Skeletal muscle tissue (tissue), 4 donors: ENCODE data around the gene ANGPTL7. TPM values are rescaled to one million over a fixed set of nuclear protein-coding genes. Genes with fewer than 3 reads are reported as not detected.

Experiments
- H3K27ac ChIP-seq: one replicate; pipeline ENCODE4 v1.7.0; 2013; ENCODE audit warnings: mild to moderate bottlenecking, low read depth, low read length, inconsistent platforms
- H3K27me3 ChIP-seq, 3 donors: one replicate each; pipeline ENCODE4 v1.7.0; 2013; ENCODE audit warnings: low read length in 3 of 3; ENCODE audit not compliant: control insufficient read depth in 3 of 3, insufficient read depth in 3 of 3
- H3K36me3 ChIP-seq, 3 donors: one replicate each; pipeline ENCODE4 v1.7.0; 2013; ENCODE audit warnings: low read length in 3 of 3; ENCODE audit not compliant: control insufficient read depth in 3 of 3, insufficient read depth in 3 of 3
- H3K4me1 ChIP-seq, 3 donors: one replicate each; pipeline ENCODE4 v1.7.0; 2013; ENCODE audit warnings: low read length in 3 of 3, mild to moderate bottlenecking in 3 of 3; ENCODE audit not compliant: control insufficient read depth in 3 of 3, insufficient read depth in 3 of 3
- H3K4me3 ChIP-seq, 3 donors: one replicate each; pipeline ENCODE4 v1.7.0; 2013; ENCODE audit warnings: low read length in 3 of 3
- H3K9ac ChIP-seq, 3 donors: one replicate each; pipeline ENCODE4 v1.7.0; 2013; ENCODE audit warnings: low read length in 3 of 3, mild to moderate bottlenecking in 3 of 3, moderate library complexity in 2 of 3, low read depth in 1 of 3
- H3K9me3 ChIP-seq, 3 donors: one replicate each; pipeline ENCODE4 v1.7.0; 2013; ENCODE audit warnings: low read length in 3 of 3; ENCODE audit not compliant: control insufficient read depth in 3 of 3
- total RNA-seq: library from RNA; depleted of rRNA; stranded (reverse); fragments of >200 nt; gene quantifications from one replicate; pipeline ENCODE4 v1.2.3, GENCODE V29; 2014
- donor health status: Osteomylitis.

The ANGPTL7 gene
- total RNA-seq, 1 donor from 2014 or later = 5.2 TPM

GRCh38 chr1:11196945-11197344 lies 7.8 kb downstream of the ANGPTL7 start:
- no peaks in the 10 kb centered on the region for H3K27me3 ChIP-seq
- peaks cover 36 to 63% (median 39%) of the 10 kb centered on the region in 3 donors for H3K36me3 ChIP-seq
- H3K9ac ChIP-seq = no peak overlapping the region
- H3K9me3 ChIP-seq = no peaks in the 10 kb centered on the region
- no peaks in the 10 kb centered on the region for H3K4me1 ChIP-seq
- no peak overlapping the region for H3K27ac ChIP-seq
- H3K4me3 ChIP-seq = no peak overlapping the region

GRCh38 chr1:11197359-11197758 lies 8.2 kb downstream of the ANGPTL7 start:
- H3K27me3 ChIP-seq = no peaks in the 10 kb centered on the region
- H3K9ac ChIP-seq = no peak overlapping the region
- no peak overlapping the region for H3K4me3 ChIP-seq
- H3K36me3 ChIP-seq = peaks cover 36 to 61% (median 39%) of the 10 kb centered on the region in 3 donors
- H3K9me3 ChIP-seq = no peaks in the 10 kb centered on the region
- no peak overlapping the region for H3K27ac ChIP-seq
- no peaks in the 10 kb centered on the region for H3K4me1 ChIP-seq

- Histone ChIP-seq H3K4me3 (no peak overlapping the region), H3K27me3 (no peaks in the 10 kb centered on the region), H3K36me3 (peaks cover 36 to 55% (median 38%) of the 10 kb centered on the region in 3 donors), H3K4me1 (no peaks in the 10 kb centered on the region), H3K27ac (no peak overlapping the region), H3K9me3 (no peaks in the 10 kb centered on the region), H3K9ac (no peak overlapping the region)
Observed at GRCh38 chr1:11198257-11198656, 9.1 kb downstream of the ANGPTL7 start.

- Histone ChIP-seq H3K27ac (no peak overlapping the region), H3K9ac (no peak overlapping the region), H3K9me3 (no peaks in the 10 kb centered on the region), H3K36me3 (peaks cover 40 to 53% (median 41%) of the 10 kb centered on the region in 3 donors), H3K4me3 (no peak overlapping the region), H3K27me3 (no peaks in the 10 kb centered on the region), H3K4me1 (no peaks in the 10 kb centered on the region)
Observed at GRCh38 chr1:11198851-11199594, 9.9 kb downstream of the ANGPTL7 start.

GRCh38 chr1:11204396-11205190 lies 15.4 kb downstream of the ANGPTL7 start:
- Histone ChIP-seq H3K9ac (no peak overlapping the region), H3K9me3 (no peaks in the 10 kb centered on the region), H3K36me3 (peaks cover 39 to 54% (median 49%) of the 10 kb centered on the region in 3 donors), H3K4me1 (no peaks in the 10 kb centered on the region), H3K27me3 (no peaks in the 10 kb centered on the region), H3K27ac (no peak overlapping the region), H3K4me3 (no peak overlapping the region)

- Histone ChIP-seq H3K27ac (no peak overlapping the region), H3K4me1 (no peaks in the 10 kb centered on the region), H3K27me3 (no peaks in the 10 kb centered on the region), H3K36me3 (peaks cover 59 to 78% (median 71%) of the 10 kb centered on the region in 3 donors), H3K9me3 (no peaks in the 10 kb centered on the region), H3K4me3 (no peak overlapping the region), H3K9ac (no peak overlapping the region)
Observed at GRCh38 chr1:11207898-11208611, 18.9 kb downstream of the ANGPTL7 start.

GRCh38 chr1:11211461-11211860 lies 22.3 kb downstream of the ANGPTL7 start:
- no peaks in the 10 kb centered on the region for H3K27me3 ChIP-seq
- H3K9me3 ChIP-seq = no peaks in the 10 kb centered on the region
- no peak overlapping the region for H3K4me3 ChIP-seq
- H3K27ac ChIP-seq = no peak overlapping the region
- peaks cover 50 to 75% (median 72%) of the 10 kb centered on the region in 3 donors for H3K36me3 ChIP-seq
- H3K4me1 ChIP-seq = no peaks in the 10 kb centered on the region
- no peak overlapping the region for H3K9ac ChIP-seq

- H3K9me3 ChIP-seq = no peaks in the 10 kb centered on the region
- H3K27me3 ChIP-seq = no peaks in the 10 kb centered on the region
- H3K4me3 ChIP-seq = no peak overlapping the region
- H3K27ac ChIP-seq = no peak overlapping the region
- H3K36me3 ChIP-seq = peaks cover 50 to 74% (median 71%) of the 10 kb centered on the region in 3 donors
- no peaks in the 10 kb centered on the region for H3K4me1 ChIP-seq
- H3K9ac ChIP-seq = no peak overlapping the region
Observed at GRCh38 chr1:11211925-11212587, 22.9 kb downstream of the ANGPTL7 start.

- H3K9ac ChIP-seq = no peak overlapping the region
- no peaks in the 10 kb centered on the region for H3K9me3 ChIP-seq
- no peak overlapping the region for H3K4me3 ChIP-seq
- no peaks in the 10 kb centered on the region for H3K4me1 ChIP-seq
- H3K36me3 ChIP-seq = peaks cover 35 to 68% (median 58%) of the 10 kb centered on the region in 3 donors
- H3K27ac ChIP-seq = no peak overlapping the region
- H3K27me3 ChIP-seq = no peaks in the 10 kb centered on the region
Observed at GRCh38 chr1:11214698-11215380, 25.7 kb downstream of the ANGPTL7 start.
